ENCODE data around the gene CANT1. TPM values are rescaled to one million over a fixed set of nuclear protein-coding genes. Genes with fewer than 3 reads are reported as not detected.
A peak's percentile ranks its signal among the peaks of the same experiment; 100 is the strongest.

CANT1 gene
- total RNA-seq, 8 experiments from 2014 or later, result 20.7 to 42.6 (median 28.8) TPM

GRCh38 chr17:78999056-78999768 is 10.4 kb downstream of the CANT1 start:
- Histone ChIP-seq H3K4me1 (replicated peaks in 1 of 2) (no peaks in the 10 kb centered on the region), H3K4me3 (no peak overlapping the region), H3K27ac (no peak overlapping the region)
- ATAC-seq (replicated peaks in 6 of 8), result peak in 1 of 8 experiments; percentile 4
- in situ Hi-C loops (cut with MboI; ENCODE audit: low pct_unique_long_range_greater_than_20kb in 2 of 9, low sequenced_read_pairs in 9 of 9, unreplicated experiment in 9 of 9), result no loop called here
- 18 to 100% (median 93%) methylated on average over 1 to 7 of the region's 17 CpGs; no CpG with 5 or more reads in 2 of the 10 experiments for WGBS, 10 experiments

GRCh38 chr17:78998311-78999055 is 11.1 kb downstream of the CANT1 start:
- in situ Hi-C loops (cut with MboI; ENCODE audit: low pct_unique_long_range_greater_than_20kb in 2 of 9, low sequenced_read_pairs in 9 of 9, unreplicated experiment in 9 of 9), result no loop called here
- no peak overlapping the region for H3K4me3 ChIP-seq
- no peak overlapping the region for H3K27ac ChIP-seq
- 61 to 100% (median 91%) methylated on average over 1 to 13 of the region's 28 CpGs; no CpG with 5 or more reads in 5 of the 10 experiments for WGBS, 10 experiments
- peak in 3 of 8 experiments; percentile 25 to 56 (median 49) for ATAC-seq (replicated peaks in 6 of 8)
- peaks cover 0 to under 1% of the 10 kb centered on the region in 2 donors for H3K4me1 ChIP-seq (replicated peaks in 1 of 2)

GRCh38 chr17:78997881-78998280 is 11.7 kb downstream of the CANT1 start:
- no peak for ATAC-seq (replicated peaks in 6 of 8)
- Histone ChIP-seq H3K4me3 (no peak overlapping the region), H3K4me1 (replicated peaks in 1 of 2) (peaks cover 0 to 4% of the 10 kb centered on the region in 2 donors), H3K27ac (no peak overlapping the region)
- WGBS, 10 experiments, result 83 to 100% (median 90%) methylated on average over 1 to 4 of the region's 6 CpGs; no CpG with 5 or more reads in 4 of the 10 experiments
- in situ Hi-C loops (cut with MboI; ENCODE audit: low pct_unique_long_range_greater_than_20kb in 2 of 9, low sequenced_read_pairs in 9 of 9, unreplicated experiment in 9 of 9), result no loop called here

- in situ Hi-C loops (cut with MboI; ENCODE audit: low pct_unique_long_range_greater_than_20kb in 2 of 9, low sequenced_read_pairs in 9 of 9, unreplicated experiment in 9 of 9), result no loop called here
- Histone ChIP-seq H3K27ac (no peak overlapping the region), H3K4me1 (replicated peaks in 1 of 2) (peaks cover 0 to 4% of the 10 kb centered on the region in 2 donors), H3K4me3 (no peak overlapping the region)
- ATAC-seq (replicated peaks in 6 of 8), result no peak
- 80 to 100% (median 92%) methylated on average over 1 to 4 of the region's 27 CpGs; no CpG with 5 or more reads in 4 of the 10 experiments for WGBS, 10 experiments
These were observed 12.3 kb downstream of the CANT1 start for GRCh38 chr17:78997231-78997741.

GRCh38 chr17:78996781-78997201 is 12.8 kb downstream of the CANT1 start:
- in situ Hi-C loops (cut with MboI; ENCODE audit: low pct_unique_long_range_greater_than_20kb in 2 of 9, low sequenced_read_pairs in 9 of 9, unreplicated experiment in 9 of 9), result no loop called here
- WGBS, 10 experiments, result 87 to 100% (median 98%) methylated on average over 1 to 14 of the region's 16 CpGs; no CpG with 5 or more reads in 4 of the 10 experiments

GRCh38 chr17:78995761-78996451 is 13.7 kb downstream of the CANT1 start:
- in situ Hi-C loops (cut with MboI; ENCODE audit: low pct_unique_long_range_greater_than_20kb in 2 of 9, low sequenced_read_pairs in 9 of 9, unreplicated experiment in 9 of 9), result no loop called here
- no peak overlapping the region for H3K27ac ChIP-seq
- no peak overlapping the region for H3K4me3 ChIP-seq
- peaks cover 0 to 4% of the 10 kb centered on the region in 2 donors for H3K4me1 ChIP-seq (replicated peaks in 1 of 2)
- ATAC-seq (replicated peaks in 6 of 8), result no peak
- WGBS, 10 experiments, result 56 to 100% (median 89%) methylated on average over 1 to 9 of the region's 18 CpGs; no CpG with 5 or more reads in 2 of the 10 experiments

More at GRCh38 chr17:78996781-78997201, 12.8 kb downstream of the CANT1 start:
- Histone ChIP-seq H3K27ac (no peak overlapping the region), H3K4me3 (no peak overlapping the region), H3K4me1 (replicated peaks in 1 of 2) (peaks cover 0 to 4% of the 10 kb centered on the region in 2 donors)
- no peak for ATAC-seq (replicated peaks in 6 of 8)

GRCh38 chr17:78995022-78995760 is 14.4 kb downstream of the CANT1 start:
- H3K4me3 ChIP-seq, result no peak overlapping the region

GRCh38 chr17:78993981-78994671 is 15.4 kb downstream of the CANT1 start:
- WGBS, 10 experiments, result 75 to 100% (median 95%) methylated on average over 1 to 8 of the region's 22 CpGs; no CpG with 5 or more reads in 7 of the 10 experiments
- Histone ChIP-seq H3K4me3 (no peak overlapping the region), H3K27ac (no peak overlapping the region), H3K4me1 (replicated peaks in 1 of 2) (peaks cover 0 to 4% of the 10 kb centered on the region in 2 donors)
- no peak for ATAC-seq (replicated peaks in 6 of 8)
- in situ Hi-C loops (cut with MboI; ENCODE audit: low pct_unique_long_range_greater_than_20kb in 2 of 9, low sequenced_read_pairs in 9 of 9, unreplicated experiment in 9 of 9), result no loop called here

More at GRCh38 chr17:78995022-78995760, 14.4 kb downstream of the CANT1 start:
- ATAC-seq (replicated peaks in 6 of 8), result no peak
- no peak overlapping the region for H3K27ac ChIP-seq
- in situ Hi-C loops (cut with MboI; ENCODE audit: low pct_unique_long_range_greater_than_20kb in 2 of 9, low sequenced_read_pairs in 9 of 9, unreplicated experiment in 9 of 9), result no loop called here
- 93 to 100% (median 100%) methylated on average over 1 to 6 of the region's 34 CpGs; no CpG with 5 or more reads in 5 of the 10 experiments for WGBS, 10 experiments
- peaks cover 0 to 4% of the 10 kb centered on the region in 2 donors for H3K4me1 ChIP-seq (replicated peaks in 1 of 2)

GRCh38 chr17:78993241-78993956 is 16.2 kb downstream of the CANT1 start:
- in situ Hi-C loops (cut with MboI; ENCODE audit: low pct_unique_long_range_greater_than_20kb in 2 of 9, low sequenced_read_pairs in 9 of 9, unreplicated experiment in 9 of 9), result no loop called here
- 34 to 100% (median 77%) methylated on average over 4 to 20 of the region's 49 CpGs; no CpG with 5 or more reads in 2 of the 10 experiments for WGBS, 10 experiments
- peak; percentile 37 to 78 (median 50) for ATAC-seq (replicated peaks in 6 of 8)
- no peak overlapping the region for H3K4me3 ChIP-seq
- H3K4me1 ChIP-seq (replicated peaks in 1 of 2), result peaks cover 0 to 4% of the 10 kb centered on the region in 2 donors
- no peak overlapping the region for H3K27ac ChIP-seq

GRCh38 chr17:78992542-78993212 is 16.9 kb downstream of the CANT1 start:
- Histone ChIP-seq H3K4me3 (no peak overlapping the region), H3K4me1 (replicated peaks in 1 of 2) (peaks cover 0 to 4% of the 10 kb centered on the region in 2 donors), H3K27ac (no peak overlapping the region)
- WGBS, 10 experiments, result 42 to 100% (median 88%) methylated on average over 1 to 11 of the region's 12 CpGs; no CpG with 5 or more reads in 2 of the 10 experiments
- ATAC-seq (replicated peaks in 6 of 8), result peak in 4 of 8 experiments; percentile 7 to 24 (median 12)
- in situ Hi-C loops (cut with MboI; ENCODE audit: low pct_unique_long_range_greater_than_20kb in 2 of 9, low sequenced_read_pairs in 9 of 9, unreplicated experiment in 9 of 9), result no loop called here

All from motor neuron (in vitro differentiated cells).